Liver (tissue), 9 donors: ENCODE measurements around the gene PALLD. TPM values are rescaled to one million over a fixed set of nuclear protein-coding genes. Genes with fewer than 3 reads are reported as not detected.

ENCODE experiments used
- DNase-seq: peaks from one replicate; pipeline ENCODE4 v3.0.0-alpha.2; 2017; ENCODE audit warnings: low spot score
- H3K27ac ChIP-seq, 2 donors: one replicate each; pipeline ENCODE4 v1.7.0; 2013; ENCODE audit warnings: inconsistent platforms in 2 of 2, low read length in 2 of 2, control low read depth in 1 of 2, low read depth in 1 of 2, mild to moderate bottlenecking in 1 of 2
- H3K27me3 ChIP-seq, 4 donors: one replicate each; pipeline versions ENCODE4 v1.6.1 to v1.7.0; 2013; ENCODE audit warnings: low read length in 3 of 4, inconsistent platforms in 1 of 4, mild to moderate bottlenecking in 1 of 4, moderate library complexity in 1 of 4; ENCODE audit not compliant: control insufficient read depth in 4 of 4, insufficient read depth in 4 of 4
- H3K36me3 ChIP-seq, 4 donors: one replicate each; pipeline versions ENCODE4 v1.6.1 to v1.7.0; 2013; ENCODE audit warnings: low read length in 3 of 4, mild to moderate bottlenecking in 3 of 4, low read depth in 1 of 4, moderate library complexity in 1 of 4; ENCODE audit not compliant: control insufficient read depth in 4 of 4, insufficient read depth in 3 of 4
- H3K4me1 ChIP-seq, 4 donors: one replicate each; pipeline versions ENCODE4 v1.6.1 to v1.7.0; 2013; ENCODE audit warnings: low read length in 3 of 4, mild to moderate bottlenecking in 3 of 4, moderate library complexity in 1 of 4; ENCODE audit not compliant: control insufficient read depth in 4 of 4, insufficient read depth in 4 of 4
- H3K4me3 ChIP-seq, 3 donors: one replicate each; pipeline versions ENCODE4 v1.6.1 to v1.7.0; 2013; ENCODE audit warnings: low read length in 3 of 3, control low read depth in 1 of 3, low read depth in 1 of 3, mild to moderate bottlenecking in 1 of 3
- H3K9ac ChIP-seq, 2 donors: one replicate each; pipeline ENCODE4 v1.7.0; 2013; ENCODE audit warnings: low read length in 2 of 2, mild to moderate bottlenecking in 2 of 2, moderate library complexity in 2 of 2, control low read depth in 1 of 2, low read depth in 1 of 2
- H3K9me3 ChIP-seq, 4 donors: one replicate each; pipeline versions ENCODE4 v1.6.1 to v1.7.0; 2013; ENCODE audit warnings: low read length in 3 of 4; ENCODE audit not compliant: control insufficient read depth in 4 of 4
- CTCF ChIP-seq: fragments of 150-350 bp; IDR thresholded peaks from 2 replicates; pipeline ENCODE4 v1.5.1; 2017; ENCODE audit warnings: improper control_type of control experiment, low read depth, low read length; ENCODE audit not compliant: missing input control
- FOXA1 ChIP-seq: IDR thresholded peaks from 2 replicates; pipeline ENCODE4 v1.6.1; 2016; ENCODE audit warnings: antibody characterized with exemption
- FOXA2 ChIP-seq: IDR thresholded peaks from 2 replicates; pipeline ENCODE4 v1.6.1; 2016; ENCODE audit warnings: antibody characterized with exemption
- GABPA ChIP-seq, 2 donors: IDR thresholded peaks in 1 of 2; conservative IDR thresholded peaks in 1 of 2; 2 replicates each; pipeline ENCODE4 v1.6.1; 2016; ENCODE audit warnings: antibody characterized with exemption in 2 of 2, mild to moderate bottlenecking in 1 of 2, moderate library complexity in 1 of 2
- HNF4G ChIP-seq: IDR thresholded peaks from 2 replicates; pipeline ENCODE4 v1.6.1; 2016; ENCODE audit warnings: antibody characterized with exemption
- JUND ChIP-seq, 2 donors: IDR thresholded peaks; 2 replicates each; pipeline ENCODE4 v1.6.1; 2016; ENCODE audit warnings: antibody characterized with exemption in 2 of 2
- MAX ChIP-seq: IDR thresholded peaks from 2 replicates; pipeline ENCODE4 v1.6.1; 2016; ENCODE audit warnings: antibody characterized with exemption
- NR2F2 ChIP-seq: IDR thresholded peaks from 2 replicates; pipeline ENCODE4 v1.6.1; 2016; ENCODE audit warnings: antibody characterized with exemption
- RAD21 ChIP-seq, 2 donors: IDR thresholded peaks; 2 replicates each; pipeline ENCODE4 v1.6.1; 2016; ENCODE audit warnings: antibody characterized with exemption in 2 of 2, mild to moderate bottlenecking in 2 of 2
- REST ChIP-seq: IDR thresholded peaks from 2 replicates; pipeline ENCODE4 v1.6.1; 2016; ENCODE audit warnings: antibody characterized with exemption, mild to moderate bottlenecking
- RXRA ChIP-seq, 2 donors: IDR thresholded peaks; 2 replicates each; pipeline ENCODE4 v1.6.1; 2017 to 2018; ENCODE audit warnings: antibody characterized with exemption in 2 of 2, mild to moderate bottlenecking in 1 of 2
- SP1 ChIP-seq: IDR thresholded peaks from 2 replicates; pipeline ENCODE4 v1.6.1; 2018; ENCODE audit warnings: antibody characterized with exemption, mild to moderate bottlenecking
- TAF1 ChIP-seq: conservative IDR thresholded peaks from 2 replicates; pipeline ENCODE4 v1.6.1; 2016; ENCODE audit warnings: antibody characterized with exemption, mild to moderate bottlenecking
- YY1 ChIP-seq: IDR thresholded peaks from 2 replicates; pipeline ENCODE4 v1.6.1; 2016; ENCODE audit warnings: antibody characterized with exemption, mild to moderate bottlenecking
- ZBTB33 ChIP-seq: IDR thresholded peaks from 2 replicates; pipeline ENCODE4 v1.6.1; 2016; ENCODE audit warnings: antibody characterized with exemption
- WGBS: extraction: QIAGEN DNeasy Blood & Tissue Kit; methylation state at CpG from one replicate; pipeline ENCODE4 v1.1.7; 2013; 5-methylcytosine and 5-hydroxymethylcytosine counted together
- polyA plus RNA-seq, 2 donors: library from polyadenylated mRNA; stranded (reverse) in 1 of 2; unstranded in 1 of 2; fragments of 200-250 nt in 1 of 2; fragments of >200 nt in 1 of 2; fragmentation: Nextera tagmentation in 1 of 2; extraction: Ambion mirVana in 1 of 2; gene quantifications; one replicate each; pipeline versions ENCODE4 v1.2.1 to v1.2.3, GENCODE V29; 2013 to 2015
- total RNA-seq, 2 donors: library from RNA; depleted of rRNA; stranded (reverse); fragments of >200 nt; gene quantifications; one replicate each; pipeline ENCODE4 v1.2.3, GENCODE V29; 2014
- donor health status: healthy.
- donor health status: healthy.
- donor health status: healthy.
- donor health status: healthy.
- donor health status: healthy.

Gene PALLD
- total and polyA plus RNA-seq, 4 donors, result 9.0 to 26.3 (median 14.7) TPM

GRCh38 chr4:168538632-168539031 lies 41.8 kb downstream of the PALLD start:
- no peaks in the 10 kb centered on the region for H3K36me3 ChIP-seq
- no peaks in the 10 kb centered on the region for H3K4me1 ChIP-seq
- no peak overlapping the region for H3K4me3 ChIP-seq
- no peak for DNase-seq
- 86% methylated on average over 9 of the region's 9 CpGs for WGBS
- H3K27ac ChIP-seq, result no peak overlapping the region
- no peaks in the 10 kb centered on the region for H3K9me3 ChIP-seq
- H3K27me3 ChIP-seq, result no peaks in the 10 kb centered on the region
- no peak overlapping the region for H3K9ac ChIP-seq
- TF ChIP-seq RAD21 (IDR thresholded peaks at IDR 0.05), result no peak
- TF ChIP-seq YY1, result no peak
- TF ChIP-seq NR2F2, result no peak
- no peak for TF ChIP-seq JUND (IDR thresholded peaks at IDR 0.05)
- TF ChIP-seq GABPA (IDR thresholded peaks at IDR 0.05 in 1 of 2, conservative IDR thresholded peaks at IDR 0.05 in 1 of 2), result no peak
- no peak for TF ChIP-seq ZBTB33
- TF ChIP-seq REST, result no peak
- TF ChIP-seq MAX, result no peak

GRCh38 chr4:168540086-168540485 lies 43.2 kb downstream of the PALLD start:
- no peak for TF ChIP-seq YY1
- H3K36me3 ChIP-seq, result no peaks in the 10 kb centered on the region
- no peak overlapping the region for H3K27ac ChIP-seq
- H3K9me3 ChIP-seq, result no peaks in the 10 kb centered on the region
- H3K4me1 ChIP-seq, result no peaks in the 10 kb centered on the region
- H3K9ac ChIP-seq, result no peak overlapping the region
- WGBS, result 82% methylated on average over 9 of the region's 9 CpGs
- H3K4me3 ChIP-seq, result no peak overlapping the region
- no peak for DNase-seq
- H3K27me3 ChIP-seq, result no peaks in the 10 kb centered on the region

- Histone ChIP-seq H3K36me3 (no peaks in the 10 kb centered on the region), H3K4me1 (no peaks in the 10 kb centered on the region), H3K9ac (no peak overlapping the region), H3K27ac (no peak overlapping the region), H3K4me3 (no peak overlapping the region), H3K9me3 (no peaks in the 10 kb centered on the region), H3K27me3 (no peaks in the 10 kb centered on the region)
- WGBS, result 88% methylated on average over 6 of the region's 6 CpGs
- DNase-seq, result no peak
- TF ChIP-seq FOXA2 (no peak), RXRA (IDR thresholded peaks at IDR 0.05) (no peak), JUND (IDR thresholded peaks at IDR 0.05) (no peak), RAD21 (IDR thresholded peaks at IDR 0.05) (no peak), FOXA1 (no peak), YY1 (no peak), REST (no peak), TAF1 (no peak), CTCF (no peak), NR2F2 (no peak), GABPA (IDR thresholded peaks at IDR 0.05 in 1 of 2, conservative IDR thresholded peaks at IDR 0.05 in 1 of 2) (no peak), SP1 (no peak), MAX (no peak), HNF4G (no peak)
Observed at GRCh38 chr4:168540503-168541265, 43.8 kb downstream of the PALLD start.
